Mesothelial cell of epicardium (in vitro differentiated cells): ENCODE results near the gene NUMB. TPM values are rescaled to one million over a fixed set of nuclear protein-coding genes. Genes with fewer than 3 reads are reported as not detected.

ENCODE experiments used
- DNase-seq, 2 experiments: peaks; one replicate each; pipeline ENCODE4 v3.0.0; 2021; ENCODE audit warnings: low spot score in 2 of 2; ENCODE audit not compliant: unreplicated experiment in 2 of 2
- H3K27ac Mint-ChIP-seq: 2 replicates; pipeline ENCODE4 v1.8.0; 2021; ENCODE audit warnings: mixed read lengths
- H3K27me3 Mint-ChIP-seq: 2 replicates; pipeline ENCODE4 v1.8.0; 2021; ENCODE audit warnings: low read depth, mixed read lengths
- H3K36me3 Mint-ChIP-seq: 2 replicates; pipeline ENCODE4 v1.8.0; 2021; ENCODE audit warnings: mixed read lengths
- H3K4me1 Mint-ChIP-seq: 2 replicates; pipeline ENCODE4 v1.8.0; 2021; ENCODE audit warnings: mixed read lengths
- H3K4me3 Mint-ChIP-seq: 2 replicates; pipeline ENCODE4 v1.8.0; 2021; ENCODE audit warnings: mild to moderate bottlenecking, moderate library complexity, mixed read lengths
- H3K9me3 Mint-ChIP-seq: 2 replicates; pipeline ENCODE4 v1.8.0; 2021; ENCODE audit warnings: mixed read lengths
- CTCF ChIP-seq: fragments of 200-600 bp; sonication (generic); IDR thresholded peaks from one replicate; pipeline ENCODE4 v1.5.0; 2021; ENCODE audit warnings: antibody characterized with exemption; ENCODE audit not compliant: unreplicated experiment
- total RNA-seq: library from RNA; stranded (reverse); gene quantifications from 3 replicates; pipeline ENCODE4 v1.2.1, GENCODE V29; 2021

The NUMB gene
- total RNA-seq, 1 donor from 2014 or later = 88.0 TPM

GRCh38 chr14:73262427-73263183 lies 195.7 kb downstream of the NUMB start:
- H3K4me1 Mint-ChIP-seq = no peaks in the 10 kb centered on the region
- H3K27me3 Mint-ChIP-seq = no peaks in the 10 kb centered on the region
- no peak overlapping the region for H3K27ac Mint-ChIP-seq
- H3K4me3 Mint-ChIP-seq = no peak overlapping the region
- no peaks in the 10 kb centered on the region for H3K36me3 Mint-ChIP-seq
- TF ChIP-seq CTCF = no peak
- no peak for DNase-seq
- no peaks in the 10 kb centered on the region for H3K9me3 Mint-ChIP-seq

GRCh38 chr14:73261520-73262426 lies 196.6 kb downstream of the NUMB start:
- H3K27me3 Mint-ChIP-seq = no peaks in the 10 kb centered on the region
- no peaks in the 10 kb centered on the region for H3K4me1 Mint-ChIP-seq
- peak in 1 of 2 experiments; percentile 36 for DNase-seq
- no peak overlapping the region for H3K4me3 Mint-ChIP-seq
- no peaks in the 10 kb centered on the region for H3K36me3 Mint-ChIP-seq
- H3K9me3 Mint-ChIP-seq = no peaks in the 10 kb centered on the region
- no peak overlapping the region for H3K27ac Mint-ChIP-seq
- TF ChIP-seq CTCF = no peak

- Mint-ChIP-seq H3K27me3 (no peaks in the 10 kb centered on the region), H3K9me3 (no peaks in the 10 kb centered on the region), H3K36me3 (no peaks in the 10 kb centered on the region), H3K27ac (no peak overlapping the region), H3K4me3 (no peak overlapping the region), H3K4me1 (no peaks in the 10 kb centered on the region)
- TF ChIP-seq CTCF = no peak
- no peak for DNase-seq
Measured at GRCh38 chr14:73261075-73261474, 197.3 kb downstream of the NUMB start.

- no peaks in the 10 kb centered on the region for H3K36me3 Mint-ChIP-seq
- no peak for TF ChIP-seq CTCF
- H3K27me3 Mint-ChIP-seq = no peaks in the 10 kb centered on the region
- H3K4me3 Mint-ChIP-seq = no peak overlapping the region
- H3K27ac Mint-ChIP-seq = no peak overlapping the region
- H3K9me3 Mint-ChIP-seq = no peaks in the 10 kb centered on the region
- DNase-seq = no peak
- H3K4me1 Mint-ChIP-seq = no peaks in the 10 kb centered on the region
Measured at GRCh38 chr14:73260574-73260973, 197.8 kb downstream of the NUMB start.

GRCh38 chr14:73259837-73260236 lies 198.5 kb downstream of the NUMB start:
- no peak for DNase-seq
- no peaks in the 10 kb centered on the region for H3K36me3 Mint-ChIP-seq
- H3K4me1 Mint-ChIP-seq = no peaks in the 10 kb centered on the region
- H3K27me3 Mint-ChIP-seq = no peaks in the 10 kb centered on the region
- TF ChIP-seq CTCF = no peak
- no peak overlapping the region for H3K27ac Mint-ChIP-seq
- no peak overlapping the region for H3K4me3 Mint-ChIP-seq
- no peaks in the 10 kb centered on the region for H3K9me3 Mint-ChIP-seq
